ENCODE measurements around the gene DHRSX. TPM values are rescaled to one million over a fixed set of nuclear protein-coding genes. Genes with fewer than 3 reads are reported as not detected.
"Not testable (repeated sequence)": the region's sequence is repeated elsewhere in the genome, so short reads cannot be mapped to it uniquely, and the experiment has no call there.

Gene DHRSX
- total RNA-seq, 1 experiment from 2014 or later, result 14.8 TPM

DNA sequence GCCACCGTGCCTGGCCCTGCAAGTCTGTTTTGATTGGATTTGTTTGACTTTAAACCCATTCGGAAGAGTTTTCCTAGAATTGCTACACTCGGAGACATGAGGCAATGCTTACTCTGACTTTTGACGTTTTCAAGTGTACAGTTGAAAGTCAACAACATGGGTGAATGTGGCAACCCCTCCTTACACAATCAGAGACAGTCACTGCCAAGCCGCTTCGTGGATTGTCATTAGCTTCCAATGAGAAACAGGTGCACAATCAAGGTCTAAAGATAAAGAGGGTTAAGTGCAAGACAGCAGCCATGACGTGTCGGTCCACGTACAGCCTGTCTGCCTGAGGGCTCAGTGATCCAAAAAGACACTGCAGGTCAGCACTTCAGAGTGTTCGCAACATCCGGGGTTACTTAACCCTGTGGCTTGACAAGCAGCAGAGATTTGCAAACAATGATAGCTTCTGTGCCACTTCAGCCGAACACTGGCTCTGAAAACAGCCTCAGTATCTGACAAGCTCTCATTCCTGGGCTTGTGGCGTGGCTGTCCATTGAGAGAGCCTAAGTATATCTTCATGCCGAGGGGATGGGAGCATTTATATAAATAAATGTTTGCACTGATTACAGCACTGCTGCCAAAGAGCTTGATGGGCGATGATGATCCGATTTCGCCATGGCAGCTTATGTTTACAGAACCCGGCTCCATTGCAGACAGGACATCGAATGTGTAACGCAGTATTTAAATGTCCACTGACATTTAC, 180.0 kb downstream of the DHRSX start:
- DNase-seq (ENCODE audit: low spot score), result no peak

DNA sequence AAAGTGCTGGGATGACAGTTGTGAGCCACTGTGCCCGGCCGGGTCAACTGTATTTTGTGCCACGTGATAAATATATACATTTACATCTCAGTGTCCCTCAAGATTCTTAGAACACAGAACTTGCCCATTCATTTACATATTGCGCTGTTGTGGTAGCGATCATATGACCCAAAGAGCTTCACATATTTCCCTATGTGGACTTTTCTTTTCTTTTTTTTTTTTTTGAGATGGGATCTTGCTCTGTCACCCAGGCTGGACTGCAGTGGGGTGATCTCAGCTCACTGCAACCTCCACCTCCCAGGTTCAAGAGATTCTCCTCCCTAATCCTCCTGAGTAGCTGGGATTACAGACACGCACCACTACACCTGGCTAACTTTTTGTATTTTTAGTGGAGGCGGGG, 180.7 kb downstream of the DHRSX start:
- no peak for DNase-seq (ENCODE audit: low spot score)

DNA sequence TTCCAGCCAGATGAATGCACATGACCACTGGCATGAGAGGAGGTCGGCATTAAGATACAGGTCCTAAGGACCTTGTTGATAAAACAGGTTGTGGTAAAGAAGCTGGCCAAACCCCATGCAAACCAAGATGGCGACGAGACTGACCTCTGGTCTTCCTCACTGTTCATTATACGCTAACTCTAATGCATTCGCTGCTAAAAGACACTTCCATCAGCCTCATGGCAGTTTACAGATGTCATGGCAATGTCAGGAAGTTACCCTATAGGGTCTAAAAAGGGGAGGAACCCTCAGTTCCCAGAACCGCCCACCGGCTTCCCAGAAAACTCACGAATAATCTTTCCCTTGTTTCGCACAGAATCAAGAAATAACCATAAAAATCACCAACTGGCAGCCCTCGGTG, 182.4 kb downstream of the DHRSX start:
- DNase-seq (ENCODE audit: low spot score), result no peak

DNA sequence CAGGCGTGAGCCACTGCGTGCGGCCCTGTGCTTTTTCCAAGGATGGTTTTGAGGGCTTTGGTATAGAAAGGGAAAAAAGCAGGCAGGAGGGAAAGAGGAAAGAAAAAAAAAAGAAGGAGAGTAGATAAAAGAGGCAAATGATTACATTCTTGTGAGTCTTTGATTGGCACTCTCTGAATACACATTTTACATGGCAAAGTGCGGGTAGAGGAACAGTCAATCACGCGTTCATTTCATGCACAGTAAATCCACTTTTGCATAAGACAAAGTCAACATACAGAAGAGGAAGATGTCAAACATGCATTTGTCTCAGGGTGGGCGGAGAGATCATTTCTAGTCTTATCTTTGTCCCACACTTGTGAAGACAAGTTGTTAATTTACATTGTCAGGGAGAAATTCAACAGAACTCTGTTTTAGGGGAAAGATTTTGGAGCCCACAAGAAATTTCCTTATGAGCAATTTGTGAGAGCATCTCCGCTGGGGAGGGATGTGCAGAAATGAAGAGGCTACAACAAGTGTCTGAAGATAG, 183.2 kb downstream of the DHRSX start:
- no peak for DNase-seq (ENCODE audit: low spot score)

DNA sequence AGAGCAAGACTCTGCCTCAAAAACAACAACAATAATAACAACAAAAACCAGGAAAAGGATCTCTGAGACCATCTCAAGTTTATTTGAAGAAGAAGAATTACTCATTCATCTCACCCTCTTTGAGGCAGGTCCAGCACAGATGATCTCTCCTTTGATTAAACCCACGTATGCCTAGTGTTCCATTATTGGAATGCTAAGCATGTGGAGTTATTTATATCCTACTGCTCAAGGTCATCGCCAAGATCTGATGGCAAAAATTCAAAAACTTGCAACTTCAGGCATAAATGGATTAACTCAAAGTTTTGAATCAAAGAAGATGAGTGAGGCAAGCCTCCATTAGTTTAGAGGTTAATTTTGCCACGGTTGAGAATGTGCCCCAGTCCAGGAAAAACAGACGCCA, 184.2 kb downstream of the DHRSX start:
- DNase-seq (ENCODE audit: low spot score), result no peak

DNA sequence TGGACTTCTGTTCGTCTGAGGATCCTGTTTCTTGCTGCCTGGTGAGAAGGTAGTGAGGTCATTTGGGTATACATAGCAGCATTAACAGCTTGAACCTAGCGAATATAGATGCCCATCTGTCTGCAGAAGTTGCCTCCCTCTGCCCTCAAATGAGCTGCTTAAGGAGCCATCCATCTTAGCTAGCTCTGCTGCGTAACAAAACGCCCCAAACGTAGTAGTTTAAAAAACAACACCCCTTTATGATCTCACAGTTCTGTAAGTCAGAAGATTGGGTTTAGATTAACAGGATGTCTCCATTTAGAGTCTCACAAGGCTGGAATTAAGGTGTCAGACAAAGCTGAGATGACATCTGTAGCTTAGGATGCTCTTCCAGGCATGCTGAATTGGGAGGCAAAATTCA, 185.3 kb downstream of the DHRSX start:
- no peak for DNase-seq (ENCODE audit: low spot score)

DNA sequence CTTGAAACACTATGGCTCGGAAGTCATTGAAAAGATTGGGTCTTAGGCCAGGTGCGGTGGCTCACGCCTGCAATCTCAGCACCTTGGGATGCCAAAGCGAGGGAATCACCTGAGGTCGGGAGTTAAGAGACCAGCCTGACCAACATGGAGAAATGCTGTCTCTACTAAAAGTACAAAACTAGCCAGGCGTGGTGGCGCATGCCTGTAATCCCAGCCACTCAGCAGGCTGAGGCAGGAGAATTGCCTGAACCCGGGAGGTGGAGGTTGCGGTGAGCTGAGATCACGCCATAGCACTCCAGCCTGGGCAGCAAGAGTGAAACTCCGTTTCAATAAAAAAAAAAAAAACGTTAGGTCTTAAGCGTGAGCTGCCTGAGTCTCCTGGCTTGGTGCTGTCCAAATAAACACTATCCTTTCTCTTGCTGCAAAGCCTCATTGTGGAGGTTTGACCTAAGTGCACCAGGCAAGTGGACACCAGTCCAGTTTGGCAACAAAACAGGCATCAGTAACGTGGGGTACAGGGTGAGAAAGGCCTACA, 185.9 kb downstream of the DHRSX start:
- no peak for DNase-seq (ENCODE audit: low spot score)

DNA sequence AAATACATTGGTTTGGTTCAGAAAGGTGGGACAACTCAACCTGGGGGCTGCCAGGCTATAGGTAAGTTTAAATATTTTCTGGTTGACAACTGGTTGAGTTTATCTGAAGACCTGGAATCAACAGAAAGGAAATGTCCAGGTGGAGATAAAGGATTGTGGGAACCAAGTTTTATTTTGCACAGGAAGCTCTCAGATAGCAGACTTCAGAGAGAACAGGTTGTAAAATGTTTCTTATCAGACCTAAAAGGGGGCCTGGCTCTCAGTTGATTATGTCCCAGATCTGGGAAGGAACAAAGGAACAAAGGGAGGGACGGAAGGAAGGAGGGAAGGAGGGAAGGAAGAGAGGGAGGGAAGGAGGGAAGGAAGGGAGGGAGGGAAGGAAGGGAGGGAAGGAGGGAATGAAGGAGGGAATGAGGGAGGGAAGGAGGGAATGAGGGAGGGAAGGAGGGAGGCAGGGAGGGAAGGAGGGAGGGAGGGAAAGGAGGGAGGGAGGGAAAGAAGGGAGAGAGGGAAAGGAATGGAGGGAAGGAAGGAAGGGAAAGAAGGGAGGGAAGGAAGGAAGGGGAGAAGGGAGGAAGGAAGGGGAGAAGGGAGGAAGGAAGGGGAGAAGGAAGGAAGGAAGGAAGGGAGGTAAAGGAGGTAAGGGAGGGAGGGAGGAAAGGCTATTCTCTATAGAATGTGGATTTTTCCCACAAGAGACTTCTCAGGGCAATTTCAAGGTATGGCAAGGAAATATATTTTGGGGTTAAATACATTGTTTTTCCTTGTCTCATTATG, 186.7 kb downstream of the DHRSX start:
- no peak for DNase-seq (ENCODE audit: low spot score)

DNA sequence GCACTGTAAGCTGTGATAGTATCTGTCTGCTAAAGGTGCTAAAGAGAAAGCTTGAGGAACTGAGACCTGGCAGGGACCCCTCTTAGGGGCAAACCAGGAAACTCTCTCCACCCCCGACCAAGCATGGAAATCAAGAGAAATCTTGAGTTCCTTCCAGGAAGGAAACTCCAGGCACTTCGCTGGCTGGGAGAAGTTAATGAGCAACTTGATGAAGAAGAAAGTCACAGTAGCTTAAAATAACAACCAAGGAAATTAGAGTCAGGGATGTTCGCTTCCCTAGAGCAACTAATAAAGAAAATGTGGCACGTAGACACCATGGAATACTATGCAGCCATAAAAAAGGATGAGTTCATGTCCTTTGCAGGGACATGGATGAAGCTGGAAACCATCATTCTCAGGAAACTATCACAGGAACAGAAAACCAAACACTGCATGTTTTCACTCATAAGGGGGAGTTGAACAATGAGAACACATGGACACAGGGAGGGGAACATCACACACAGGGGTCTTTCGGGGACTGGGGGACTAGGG, 188.7 kb downstream of the DHRSX start:
- not testable (repeated sequence) for DNase-seq (ENCODE audit: low spot score)

DNA sequence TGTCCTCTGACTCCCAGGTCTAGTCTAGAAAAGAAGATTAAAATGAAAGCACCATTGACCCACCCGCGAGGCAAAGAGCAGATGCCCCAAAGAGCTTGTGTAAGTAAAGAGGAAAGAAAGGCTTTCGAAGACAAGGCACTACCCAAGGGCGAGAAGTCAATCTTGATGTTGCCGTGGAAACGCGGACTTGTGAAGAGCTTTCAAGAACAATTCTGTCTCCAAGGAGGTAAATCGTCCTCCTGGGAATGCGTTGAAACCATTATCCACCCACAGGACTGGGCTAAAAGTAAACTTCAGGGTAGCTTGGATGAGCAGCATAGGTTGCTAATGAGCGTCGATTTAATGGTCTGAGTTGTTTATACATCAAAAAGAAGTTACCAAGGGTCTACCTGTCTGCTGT, 189.3 kb downstream of the DHRSX start:
- no peak for DNase-seq (ENCODE audit: low spot score)

DNA sequence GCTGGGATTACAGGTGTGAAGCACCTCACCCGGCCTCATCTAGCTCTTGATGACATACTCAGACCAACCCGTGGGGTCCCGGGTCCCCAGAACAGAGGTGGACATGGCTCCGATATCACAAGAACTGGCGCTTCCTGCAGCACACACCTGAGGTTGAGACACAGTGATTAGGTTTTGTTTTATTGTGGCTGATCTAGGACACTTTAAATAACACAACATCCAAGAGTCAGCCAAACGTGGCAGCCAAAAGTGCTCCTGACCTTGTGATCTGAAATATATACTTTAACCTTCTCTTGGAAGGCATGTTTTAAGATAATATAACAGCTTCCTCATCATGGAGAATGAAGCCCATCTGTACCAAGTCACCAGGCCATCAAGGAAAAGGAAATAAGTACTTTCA, 198.9 kb downstream of the DHRSX start:
- DNase-seq (ENCODE audit: low spot score), result no peak

DNA sequence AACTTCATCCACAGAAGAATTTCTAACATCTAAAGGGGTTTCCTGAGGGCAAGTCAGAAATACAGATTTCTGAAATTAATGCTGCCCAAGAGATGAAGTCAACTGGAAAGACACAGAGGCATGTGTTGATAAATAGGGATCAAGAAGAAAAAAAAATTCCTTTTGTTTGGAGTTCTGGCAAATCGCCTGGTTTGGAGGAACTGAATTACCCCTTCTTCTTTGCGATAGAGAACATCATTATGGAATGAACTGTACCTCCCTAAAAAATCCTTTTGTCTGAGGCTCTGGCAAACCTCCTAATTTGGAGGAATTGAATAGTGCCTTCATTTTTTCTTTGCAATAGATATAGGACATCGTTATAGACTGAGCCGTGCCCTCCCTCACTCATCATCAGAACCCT, 200.9 kb downstream of the DHRSX start:
- no peak for DNase-seq (ENCODE audit: low spot score)

DNA sequence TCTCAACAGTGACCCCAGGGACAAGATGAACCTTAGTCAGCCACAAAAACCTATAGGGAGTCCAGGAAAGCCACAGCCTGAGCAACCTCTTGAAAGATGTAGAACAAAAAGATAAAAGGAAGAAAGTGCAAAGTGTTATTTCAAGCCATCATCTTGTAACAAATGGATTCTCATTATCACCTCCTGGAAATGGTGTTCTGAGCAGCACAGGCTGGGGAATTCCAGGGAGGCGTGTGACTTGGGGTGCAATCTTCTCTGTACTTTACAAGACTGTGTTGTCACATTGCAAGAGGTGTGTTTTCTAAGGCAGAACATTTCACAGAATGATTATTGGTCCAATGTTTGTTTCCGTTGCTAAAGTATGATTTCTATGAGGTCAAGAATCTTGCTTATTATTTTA, 214.0 kb downstream of the DHRSX start:
- DNase-seq (ENCODE audit: low spot score), result no peak

DNA sequence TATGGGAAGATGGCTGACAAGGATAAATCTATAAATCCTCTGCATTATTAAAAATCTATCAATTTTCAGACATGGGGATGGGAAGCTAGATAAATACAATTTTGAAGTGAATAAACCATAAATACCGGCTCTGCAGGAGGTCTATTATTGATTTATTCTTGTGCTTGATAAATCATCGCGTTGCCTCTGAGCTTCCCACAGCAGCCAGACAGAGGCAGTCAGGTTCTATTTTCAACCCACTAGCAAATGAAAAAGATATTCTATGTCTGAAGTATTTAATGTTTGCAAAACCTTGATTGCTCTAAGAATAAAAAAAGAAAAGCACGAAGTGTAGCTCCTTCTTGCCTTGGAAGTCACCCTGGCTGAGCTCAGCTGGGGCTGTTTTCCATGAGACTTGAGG, 216.2 kb downstream of the DHRSX start:
- no peak for DNase-seq (ENCODE audit: low spot score)

DNA sequence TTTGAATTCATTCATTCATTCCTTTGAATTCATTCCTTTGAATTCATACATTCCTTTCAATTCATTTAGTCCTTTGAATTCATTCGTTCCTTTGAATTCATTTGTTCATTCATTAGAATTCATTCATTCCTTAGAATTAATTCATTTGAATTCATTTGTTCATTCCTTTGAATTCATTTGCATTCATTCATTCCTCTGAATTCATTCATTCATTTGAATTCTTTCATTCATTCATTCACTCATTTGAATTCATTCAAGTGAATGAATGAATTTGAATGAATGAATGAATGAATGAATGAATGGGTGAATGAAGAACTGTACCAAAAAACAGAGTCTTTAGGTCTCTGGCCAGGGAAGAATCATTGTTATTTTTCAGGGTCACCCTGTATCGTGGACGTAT, 216.6 kb downstream of the DHRSX start:
- DNase-seq (ENCODE audit: low spot score), result no peak

DNA sequence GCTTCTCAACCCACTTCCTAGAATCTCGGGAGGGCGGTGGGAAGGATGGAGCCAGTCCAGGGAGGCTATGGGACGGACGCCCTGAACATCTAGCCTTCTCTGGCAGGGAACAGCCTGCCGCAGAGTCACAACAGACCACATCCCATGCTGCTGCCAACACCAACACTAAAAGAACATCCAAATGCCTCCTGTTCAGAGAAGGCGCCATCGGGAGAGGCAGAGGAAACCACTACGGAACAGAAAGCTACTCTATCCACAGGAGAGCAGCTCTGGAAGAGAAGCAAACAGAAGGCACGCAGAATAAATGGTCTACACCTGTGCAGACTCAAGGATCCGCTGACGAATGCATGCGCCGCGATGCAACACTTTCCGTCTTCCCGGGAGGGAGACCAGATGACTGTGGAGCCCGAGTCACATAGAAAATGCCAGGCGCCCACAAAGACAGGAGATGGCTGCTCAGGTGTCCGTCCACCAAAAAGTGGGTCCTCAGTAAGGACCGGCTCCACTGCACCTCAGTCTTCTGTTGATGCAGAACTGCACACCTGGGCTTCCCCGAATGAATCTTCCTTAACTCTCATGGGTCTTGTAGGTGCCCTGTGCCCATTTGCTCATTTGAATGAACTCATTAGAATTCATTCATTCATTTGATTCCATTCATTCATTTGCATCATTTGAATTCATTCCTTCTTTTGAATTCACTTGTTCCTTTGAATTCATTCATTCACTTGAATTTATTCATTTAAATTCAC, 217.5 kb downstream of the DHRSX start:
- no peak for DNase-seq (ENCODE audit: low spot score)

DNA sequence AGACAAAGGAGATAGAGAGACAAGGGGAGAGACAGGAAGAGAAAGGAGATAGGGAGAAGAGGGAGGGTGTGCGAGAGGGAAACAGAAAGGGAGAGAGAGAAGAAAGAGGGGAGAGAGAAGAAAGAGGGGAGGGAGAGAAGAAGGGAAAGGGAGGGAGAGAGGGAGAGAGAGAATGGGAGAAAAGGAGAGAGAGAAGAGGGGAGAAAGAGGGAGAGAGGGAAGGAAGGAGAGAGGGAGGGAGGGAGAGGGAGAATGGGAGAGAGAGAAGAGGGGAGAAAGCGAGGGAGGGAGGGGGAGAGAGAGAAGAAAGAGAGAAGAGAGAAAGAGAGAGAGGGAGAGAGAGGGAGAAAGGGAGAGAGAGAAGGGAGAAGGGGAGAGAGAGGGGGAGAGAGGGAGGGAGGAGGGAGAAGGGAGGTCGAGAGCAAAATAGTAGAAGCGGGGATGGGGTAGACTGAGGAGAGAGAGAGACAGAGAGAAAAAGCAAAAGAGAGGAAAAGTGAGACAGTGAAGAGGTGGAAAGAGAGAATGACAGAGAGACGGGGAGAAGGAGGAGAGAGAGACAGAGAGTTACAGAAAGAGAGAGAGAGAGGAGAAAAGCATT, 218.2 kb downstream of the DHRSX start:
- DNase-seq (ENCODE audit: low spot score), result no peak

DNA sequence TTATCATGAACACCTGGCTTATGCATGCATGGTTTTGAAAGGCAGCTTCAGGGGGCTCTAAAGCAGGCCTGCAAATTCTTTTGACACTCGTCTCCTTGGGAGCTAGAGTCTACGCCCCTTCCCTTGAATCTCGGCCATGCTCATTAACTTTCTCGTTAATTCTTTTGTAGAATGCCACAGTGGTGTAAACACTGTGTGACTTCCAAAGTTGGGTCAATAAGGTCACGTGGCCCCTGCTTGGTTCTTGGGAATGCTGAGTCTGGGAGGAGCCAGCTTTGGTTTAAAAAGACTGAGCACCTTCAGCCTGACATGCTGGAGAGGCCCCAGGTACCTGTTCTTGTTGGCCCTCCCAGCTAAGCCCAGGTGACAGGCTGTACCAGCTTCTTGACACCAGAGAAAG, 228.4 kb downstream of the DHRSX start:
- DNase-seq (ENCODE audit: low spot score), result no peak

DNA sequence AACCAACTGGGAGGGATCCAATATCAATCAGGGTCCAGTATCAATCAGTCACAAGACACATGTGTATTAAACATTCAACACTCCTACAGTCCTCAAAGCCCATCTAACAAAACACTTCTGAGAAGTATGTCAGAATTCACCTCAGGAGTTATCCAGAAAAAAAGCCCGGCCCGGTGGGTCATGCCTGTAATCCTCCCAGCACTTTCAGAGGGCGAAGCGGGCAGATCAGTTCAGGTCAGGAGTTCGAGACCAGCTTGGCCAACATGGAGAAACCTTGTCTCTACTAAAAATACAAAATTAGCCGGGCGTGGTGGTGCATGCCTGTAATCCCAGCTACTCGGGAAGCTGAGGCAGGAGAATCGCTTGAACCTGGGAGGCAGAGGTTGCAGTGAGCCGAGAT, 229.2 kb downstream of the DHRSX start:
- not testable (repeated sequence) for DNase-seq (ENCODE audit: low spot score)

DNA sequence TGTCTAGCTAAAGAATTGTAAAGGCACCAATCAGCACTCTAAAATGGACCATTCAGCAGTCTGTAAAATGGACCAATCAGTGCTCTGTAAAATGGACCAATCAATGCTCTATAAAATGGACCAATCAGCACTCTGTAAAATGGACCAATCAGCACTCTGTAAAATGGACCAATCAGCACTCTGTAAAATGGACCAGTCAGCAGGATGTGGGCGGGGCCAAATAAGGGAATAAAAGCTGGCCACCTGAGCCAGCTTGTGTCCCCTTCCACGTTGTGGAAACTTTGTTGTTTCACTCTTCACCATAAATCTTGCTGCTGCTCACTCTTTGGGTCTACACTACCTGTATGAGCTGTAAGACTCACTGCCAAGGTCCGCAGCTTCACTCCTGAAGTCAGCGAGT, 230.0 kb downstream of the DHRSX start:
- not testable (repeated sequence) for DNase-seq (ENCODE audit: low spot score)

DNA sequence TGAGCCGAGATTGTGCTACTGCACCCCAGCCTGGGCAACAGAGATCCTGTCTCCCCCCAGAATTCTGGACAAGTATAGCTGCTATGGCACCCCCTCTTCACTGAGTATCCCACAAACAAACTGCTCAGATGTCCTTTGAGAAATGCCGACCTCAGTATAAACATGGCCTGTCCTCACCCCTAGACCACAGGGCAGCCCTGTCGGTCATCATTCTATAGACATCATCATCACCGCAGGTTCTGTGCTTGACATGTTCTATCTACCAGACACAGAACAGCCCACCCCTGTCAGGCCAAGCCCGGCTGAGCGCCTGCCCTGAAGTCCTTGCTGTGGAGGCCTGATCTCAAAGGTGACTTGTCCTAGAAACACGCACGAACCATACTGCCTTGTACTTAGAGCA, 232.9 kb downstream of the DHRSX start:
- DNase-seq (ENCODE audit: low spot score), result no peak

All from HT-29 (cell line).